HEK293 (cell line): ENCODE data around the gene TAOK3.

Experiments used
- CTCF ChIA-PET: fragments of 350-600 bp; formaldehyde crosslinking; extraction: SDS; loops from one replicate; lab custom pipeline; 2021; ENCODE audit warnings: antibody characterized with exemption; lab: Yijun Ruan, JAX
- POLR2A ChIA-PET: fragments of 300-600 bp; formaldehyde crosslinking; extraction: SDS; loops from one replicate; lab custom pipeline; 2020; ENCODE audit warnings: antibody characterized with exemption, inconsistent platforms; lab: Yijun Ruan, JAX
- H3K27ac ChIP-seq: fragments of 200-500 bp; sonication (Bioruptor generic); 2 replicates; pipeline ENCODE4 v1.5.1; 2014; ENCODE audit warnings: low read depth, low read length, control low read depth, inconsistent platforms; ENCODE audit errors: extremely low read depth
- H3K36me3 ChIP-seq, 2 experiments: fragments of 200-500 bp in 1 of 2; sonication (Bioruptor generic) in 1 of 2; 1 replicate in 1 of 2; 2 replicates in 1 of 2; pipeline ENCODE4 v1.5.1; 2014 to 2017; ENCODE audit warnings: inconsistent platforms in 2 of 2, low read length in 2 of 2; ENCODE audit not compliant: control insufficient read depth in 2 of 2, insufficient read depth in 1 of 2
- H3K4me1 ChIP-seq: fragments of 200-500 bp; sonication (Bioruptor generic); 2 replicates; pipeline ENCODE4 v1.5.1; 2014; ENCODE audit warnings: mild to moderate bottlenecking, low read length, inconsistent platforms; ENCODE audit not compliant: control insufficient read depth, insufficient read depth
- H3K4me3 ChIP-seq: 2 replicates; pipeline ENCODE4 v1.5.1; 2011; ENCODE audit warnings: low read depth, mild to moderate bottlenecking, control low read depth, low read length, moderate library complexity
- H3K9me3 ChIP-seq: fragments of 200-500 bp; sonication (Bioruptor generic); 2 replicates; pipeline ENCODE4 v1.5.1; 2014; ENCODE audit warnings: low read depth, low read length, inconsistent platforms; ENCODE audit not compliant: control insufficient read depth, insufficient read depth
- HOXA7 ChIP-seq: sonication (generic); formaldehyde crosslinking; IDR thresholded peaks from 2 replicates; pipeline ENCODE4 v1.8.1; 2022; ENCODE audit warnings: missing genetic modification reagents, borderline replicate concordance
- HOXC10 ChIP-seq: sonication (generic); formaldehyde crosslinking; IDR thresholded peaks from 2 replicates; pipeline ENCODE4 v1.8.1; 2023; ENCODE audit warnings: mild to moderate bottlenecking, missing genetic modification reagents
- YY2 ChIP-seq: fragments of 450-650 bp; formaldehyde crosslinking; IDR thresholded peaks from 2 replicates; pipeline ENCODE4 v1.5.1; 2016; ENCODE audit warnings: missing biosample characterization, missing genetic modification characterization
- ZBTB17 ChIP-seq: fragments of 450-650 bp; formaldehyde crosslinking; IDR thresholded peaks from 2 replicates; pipeline ENCODE4 v1.5.1; 2016; ENCODE audit warnings: missing biosample characterization, missing genetic modification characterization
- ZNF10 ChIP-seq: fragments of 450-650 bp; formaldehyde crosslinking; IDR thresholded peaks from 2 replicates; pipeline ENCODE4 v1.5.1; 2017; ENCODE audit warnings: missing biosample characterization, missing genetic modification characterization
- ZNF157 ChIP-seq: fragments of 450-650 bp; formaldehyde crosslinking; IDR thresholded peaks from 2 replicates; pipeline ENCODE4 v1.5.1; 2016; ENCODE audit warnings: missing biosample characterization, missing genetic modification characterization
- ZNF248 ChIP-seq: fragments of 450-650 bp; formaldehyde crosslinking; IDR thresholded peaks from 2 replicates; pipeline ENCODE4 v1.5.1; 2017; ENCODE audit warnings: missing biosample characterization, missing genetic modification characterization
- ZNF266 ChIP-seq: fragments of 450-650 bp; formaldehyde crosslinking; IDR thresholded peaks from 2 replicates; pipeline ENCODE4 v1.5.1; 2016; ENCODE audit warnings: missing biosample characterization, missing genetic modification characterization, low read depth
- ZNF280D ChIP-seq: fragments of 450-650 bp; formaldehyde crosslinking; IDR thresholded peaks from 2 replicates; pipeline ENCODE4 v1.5.1; 2016; ENCODE audit warnings: missing biosample characterization, missing genetic modification characterization
- ZNF341 ChIP-seq: fragments of 450-650 bp; formaldehyde crosslinking; IDR thresholded peaks from 2 replicates; pipeline ENCODE4; 2016; ENCODE audit warnings: low read depth, missing biosample characterization, missing genetic modification characterization
- ZNF404 ChIP-seq: fragments of 450-650 bp; formaldehyde crosslinking; IDR thresholded peaks from 2 replicates; pipeline ENCODE4 v1.5.1; 2017; ENCODE audit warnings: missing biosample characterization, missing genetic modification characterization
- ZNF416 ChIP-seq: fragments of 450-650 bp; formaldehyde crosslinking; IDR thresholded peaks from 2 replicates; pipeline ENCODE4 v1.5.1; 2016; ENCODE audit warnings: missing biosample characterization, missing genetic modification characterization
- ZNF521 ChIP-seq: fragments of 450-650 bp; formaldehyde crosslinking; IDR thresholded peaks from 2 replicates; pipeline ENCODE4 v1.5.1; 2017; ENCODE audit warnings: missing biosample characterization, mild to moderate bottlenecking, missing genetic modification characterization
- ZNF555 ChIP-seq: fragments of 450-650 bp; formaldehyde crosslinking; conservative IDR thresholded peaks from 2 replicates; pipeline ENCODE4 v1.5.1; 2017; ENCODE audit warnings: missing biosample characterization, mild to moderate bottlenecking, missing genetic modification characterization, inconsistent platforms
- ZNF585B ChIP-seq: fragments of 450-650 bp; formaldehyde crosslinking; IDR thresholded peaks from 2 replicates; pipeline ENCODE4 v1.5.1; 2016; ENCODE audit warnings: missing biosample characterization, missing genetic modification characterization
- ZNF704 ChIP-seq: fragments of 450-650 bp; formaldehyde crosslinking; IDR thresholded peaks from 2 replicates; pipeline ENCODE4 v1.5.1; 2016; ENCODE audit warnings: missing biosample characterization, missing genetic modification characterization
- ZNF768 ChIP-seq: fragments of 450-650 bp; formaldehyde crosslinking; IDR thresholded peaks from 2 replicates; pipeline ENCODE4 v1.5.1; 2018; ENCODE audit warnings: missing biosample characterization, mild to moderate bottlenecking, missing genetic modification characterization
- TF ChIP-seq, protein P1 (sequence below): fragments of 450-650 bp; formaldehyde crosslinking; IDR thresholded peaks from 2 replicates; pipeline ENCODE4 v1.5.1; 2016; ENCODE audit warnings: missing biosample characterization, missing genetic modification characterization, borderline replicate concordance
- TF ChIP-seq, protein P2 (sequence below): fragments of 450-650 bp; formaldehyde crosslinking; IDR thresholded peaks from 2 replicates; pipeline ENCODE4 v1.5.1; 2017; ENCODE audit warnings: missing biosample characterization, missing genetic modification characterization

TAOK3 gene

GRCh38 chr12:118334939-118335567, 37.7 kb downstream of the TAOK3 start:
- CTCF ChIA-PET = interaction anchor here (1.2 kb wide), 1 partner anchor 27 kb away, joined by 3 read pairs; no protein-coding TSS in a partner anchor
- Histone ChIP-seq H3K27ac (no peak overlapping the region), H3K36me3 (no peaks in the 10 kb centered on the region), H3K4me1 (peaks cover 12% of the 10 kb centered on the region), H3K9me3 (no peaks in the 10 kb centered on the region), H3K4me3 (no peak overlapping the region)
- POLR2A ChIA-PET = interaction anchor here (1.5 kb wide), 1 partner anchor 199 kb away, joined by 4 read pairs; the partner anchor contains the start of gene PEBP1
- TF ChIP-seq ZBTB17 (tag by site-specific recombination) = no peak
- no peak for TF ChIP-seq ZNF555 (tag by site-specific recombination)
- TF ChIP-seq, protein P1, sequence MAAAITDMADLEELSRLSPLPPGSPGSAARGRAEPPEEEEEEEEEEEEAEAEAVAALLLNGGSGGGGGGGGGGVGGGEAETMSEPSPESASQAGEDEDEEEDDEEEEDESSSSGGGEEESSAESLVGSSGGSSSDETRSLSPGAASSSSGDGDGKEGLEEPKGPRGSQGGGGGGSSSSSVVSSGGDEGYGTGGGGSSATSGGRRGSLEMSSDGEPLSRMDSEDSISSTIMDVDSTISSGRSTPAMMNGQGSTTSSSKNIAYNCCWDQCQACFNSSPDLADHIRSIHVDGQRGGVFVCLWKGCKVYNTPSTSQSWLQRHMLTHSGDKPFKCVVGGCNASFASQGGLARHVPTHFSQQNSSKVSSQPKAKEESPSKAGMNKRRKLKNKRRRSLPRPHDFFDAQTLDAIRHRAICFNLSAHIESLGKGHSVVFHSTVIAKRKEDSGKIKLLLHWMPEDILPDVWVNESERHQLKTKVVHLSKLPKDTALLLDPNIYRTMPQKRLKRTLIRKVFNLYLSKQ (tag by site-specific recombination) = no peak
- no peak for TF ChIP-seq ZNF404 (tag by site-specific recombination)
- TF ChIP-seq ZNF248 (tag by site-specific recombination) = no peak
- no peak for TF ChIP-seq ZNF521 (tag by site-specific recombination)
- TF ChIP-seq, all 188 proteins: peak for 0

DNA sequence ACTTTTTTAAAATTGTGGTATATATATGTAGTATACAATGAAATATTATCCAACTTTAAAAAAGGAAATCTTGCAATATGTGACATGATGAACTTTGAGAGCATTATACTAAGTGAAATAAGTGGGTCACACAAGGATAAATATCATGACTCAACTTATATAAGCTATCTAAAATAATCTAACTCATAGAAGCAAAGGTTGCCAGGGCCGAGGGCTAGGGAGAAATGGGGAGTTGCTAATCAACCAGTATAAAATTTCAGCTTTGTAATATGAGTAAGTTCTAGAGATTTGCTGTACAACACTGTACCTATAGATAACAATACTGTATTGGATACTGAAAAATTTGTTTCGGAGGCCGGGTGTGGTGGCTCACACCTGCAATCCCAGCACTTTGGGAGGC, 38.5 kb downstream of the TAOK3 start:
- H3K4me3 ChIP-seq = no peak overlapping the region
- H3K4me1 ChIP-seq = peaks cover 14% of the 10 kb centered on the region
- H3K36me3 ChIP-seq = no peaks in the 10 kb centered on the region
- CTCF ChIA-PET = interaction anchor here (0.7 to 1.2 kb wide), 2 partner anchors 28 to 113 kb away, joined by 3 read pairs; no protein-coding TSS in a partner anchor
- TF ChIP-seq ZNF341 (tag by site-specific recombination) (no peak), ZNF416 (tag by site-specific recombination) (no peak), ZNF157 (tag by site-specific recombination) (no peak), YY2 (tag by site-specific recombination) (no peak), ZNF10 (tag by site-specific recombination) (no peak), ZNF768 (no peak), ZNF585B (no peak), HOXC10 (CRISPR knock-in tag) (no peak), ZNF266 (no peak), ZNF704 (tag by site-specific recombination) (no peak), ZNF280D (tag by site-specific recombination) (no peak), HOXA7 (CRISPR knock-in tag) (no peak)
- TF ChIP-seq, protein P2, sequence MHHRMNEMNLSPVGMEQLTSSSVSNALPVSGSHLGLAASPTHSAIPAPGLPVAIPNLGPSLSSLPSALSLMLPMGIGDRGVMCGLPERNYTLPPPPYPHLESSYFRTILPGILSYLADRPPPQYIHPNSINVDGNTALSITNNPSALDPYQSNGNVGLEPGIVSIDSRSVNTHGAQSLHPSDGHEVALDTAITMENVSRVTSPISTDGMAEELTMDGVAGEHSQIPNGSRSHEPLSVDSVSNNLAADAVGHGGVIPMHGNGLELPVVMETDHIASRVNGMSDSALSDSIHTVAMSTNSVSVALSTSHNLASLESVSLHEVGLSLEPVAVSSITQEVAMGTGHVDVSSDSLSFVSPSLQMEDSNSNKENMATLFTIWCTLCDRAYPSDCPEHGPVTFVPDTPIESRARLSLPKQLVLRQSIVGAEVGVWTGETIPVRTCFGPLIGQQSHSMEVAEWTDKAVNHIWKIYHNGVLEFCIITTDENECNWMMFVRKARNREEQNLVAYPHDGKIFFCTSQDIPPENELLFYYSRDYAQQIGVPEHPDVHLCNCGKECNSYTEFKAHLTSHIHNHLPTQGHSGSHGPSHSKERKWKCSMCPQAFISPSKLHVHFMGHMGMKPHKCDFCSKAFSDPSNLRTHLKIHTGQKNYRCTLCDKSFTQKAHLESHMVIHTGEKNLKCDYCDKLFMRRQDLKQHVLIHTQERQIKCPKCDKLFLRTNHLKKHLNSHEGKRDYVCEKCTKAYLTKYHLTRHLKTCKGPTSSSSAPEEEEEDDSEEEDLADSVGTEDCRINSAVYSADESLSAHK = no peak
- no peaks in the 10 kb centered on the region for H3K9me3 ChIP-seq
- POLR2A ChIA-PET = no interaction called here
- no peak overlapping the region for H3K27ac ChIP-seq
